ENCODE data around the gene UBLCP1.

GRCh38 chr5:159324986-159325385 is 61.9 kb downstream of the UBLCP1 start:
- TF ChIP-seq REST (IDR thresholded peaks at IDR 0.05; ENCODE audit: insufficient read depth in 1 of 2, low read depth in 2 of 2, low read length in 2 of 2) (no peak), POLR2AphosphoS5 (IDR thresholded peaks at IDR 0.05; ENCODE audit: low read depth, low read length) (no peak), SIN3A (IDR thresholded peaks at IDR 0.05; ENCODE audit: borderline replicate concordance, insufficient read depth, low read length) (no peak)
